Prostate gland (tissue), 2 donors: Measurements from ENCODE around the gene ATG16L2.

Experiments used
- POLR2A ChIP-seq: fragments of 450-650 bp; IDR thresholded peaks from one replicate; pipeline ENCODE4 v1.6.1; 2016; ENCODE audit warnings: antibody characterized with exemption, mild to moderate bottlenecking
- POLR2AphosphoS5 ChIP-seq: sonication (generic); formaldehyde crosslinking; IDR thresholded peaks from one replicate; pipeline ENCODE4 v1.6.1; 2017; ENCODE audit warnings: antibody characterized with exemption
- TF ChIP-seq, protein P1 (sequence below), 4 experiments: fragments of 200-600 bp in 2 of 4; fragments of 450-650 bp in 2 of 4; sonication (generic) in 2 of 4; IDR thresholded peaks; 1 replicate in 3 of 4; 2 replicates in 1 of 4; pipeline ENCODE4 v1.5.1; 2016 to 2019; ENCODE audit warnings: antibody characterized with exemption in 4 of 4, mild to moderate bottlenecking in 2 of 4, moderate library complexity in 2 of 4

- TF ChIP-seq POLR2A: no peak
- TF ChIP-seq, protein P1, sequence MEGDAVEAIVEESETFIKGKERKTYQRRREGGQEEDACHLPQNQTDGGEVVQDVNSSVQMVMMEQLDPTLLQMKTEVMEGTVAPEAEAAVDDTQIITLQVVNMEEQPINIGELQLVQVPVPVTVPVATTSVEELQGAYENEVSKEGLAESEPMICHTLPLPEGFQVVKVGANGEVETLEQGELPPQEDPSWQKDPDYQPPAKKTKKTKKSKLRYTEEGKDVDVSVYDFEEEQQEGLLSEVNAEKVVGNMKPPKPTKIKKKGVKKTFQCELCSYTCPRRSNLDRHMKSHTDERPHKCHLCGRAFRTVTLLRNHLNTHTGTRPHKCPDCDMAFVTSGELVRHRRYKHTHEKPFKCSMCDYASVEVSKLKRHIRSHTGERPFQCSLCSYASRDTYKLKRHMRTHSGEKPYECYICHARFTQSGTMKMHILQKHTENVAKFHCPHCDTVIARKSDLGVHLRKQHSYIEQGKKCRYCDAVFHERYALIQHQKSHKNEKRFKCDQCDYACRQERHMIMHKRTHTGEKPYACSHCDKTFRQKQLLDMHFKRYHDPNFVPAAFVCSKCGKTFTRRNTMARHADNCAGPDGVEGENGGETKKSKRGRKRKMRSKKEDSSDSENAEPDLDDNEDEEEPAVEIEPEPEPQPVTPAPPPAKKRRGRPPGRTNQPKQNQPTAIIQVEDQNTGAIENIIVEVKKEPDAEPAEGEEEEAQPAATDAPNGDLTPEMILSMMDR (IDR thresholded peaks at IDR 0.05): no peak
- no peak for TF ChIP-seq POLR2AphosphoS5
These were observed 41.9 kb downstream of the ATG16L2 start for GRCh38 chr11:72856065-72856464.
